ENCODE results near the gene DHX16.

Gene DHX16

DNA sequence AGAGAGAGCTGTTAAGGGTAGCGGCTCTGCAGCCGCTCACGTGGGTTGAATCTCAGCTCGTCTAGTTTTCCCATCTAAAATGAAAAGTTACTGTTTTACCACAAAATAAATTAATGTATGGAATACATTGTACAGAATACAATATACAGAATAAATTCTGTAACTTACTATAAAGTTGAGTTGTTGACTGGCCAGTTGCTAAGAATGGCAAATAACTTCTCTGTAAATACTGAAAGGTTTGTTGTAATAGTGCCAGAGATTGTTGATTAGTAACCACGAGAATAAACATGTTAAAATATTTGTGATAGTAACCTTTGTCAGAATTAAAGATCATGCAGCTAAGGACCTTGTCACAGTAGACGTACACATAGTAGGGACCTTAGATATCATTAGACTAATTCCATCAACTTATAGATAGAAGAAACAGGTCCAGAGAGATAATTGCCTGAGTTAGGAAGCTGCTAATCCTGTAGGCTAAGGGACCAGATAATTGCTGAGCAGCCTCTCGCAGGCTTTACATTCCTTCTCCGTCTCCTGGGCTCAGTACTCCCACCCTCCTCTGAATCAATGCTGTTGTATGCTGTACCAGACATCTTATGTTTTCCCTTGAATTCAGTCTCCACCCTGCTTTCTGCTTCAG, 18.5 kb upstream of the DHX16 start:
- Histone ChIP-seq H3K9me3 (ENCODE audit: control insufficient read depth, insufficient read depth, low read length) (no peaks in the 10 kb centered on the region), H3K9ac (ENCODE audit: low read depth, low read length) (no peak overlapping the region), H3K4me3 (ENCODE audit: low read depth, low read length) (peak overlapping the region; percentile 84), H3K36me3 (ENCODE audit: control insufficient read depth, insufficient read depth, low read length) (no peaks in the 10 kb centered on the region; the same call in 1 of the 2 replicates), H3K27me3 (ENCODE audit: control insufficient read depth, insufficient read depth, low read length) (no peaks in the 10 kb centered on the region), H3K27ac (ENCODE audit: low read depth, low read length) (peak overlapping the region; percentile 94), H3K4me1 (ENCODE audit: control insufficient read depth, insufficient read depth, low read length) (peaks cover 19% of the 10 kb centered on the region)

DNA sequence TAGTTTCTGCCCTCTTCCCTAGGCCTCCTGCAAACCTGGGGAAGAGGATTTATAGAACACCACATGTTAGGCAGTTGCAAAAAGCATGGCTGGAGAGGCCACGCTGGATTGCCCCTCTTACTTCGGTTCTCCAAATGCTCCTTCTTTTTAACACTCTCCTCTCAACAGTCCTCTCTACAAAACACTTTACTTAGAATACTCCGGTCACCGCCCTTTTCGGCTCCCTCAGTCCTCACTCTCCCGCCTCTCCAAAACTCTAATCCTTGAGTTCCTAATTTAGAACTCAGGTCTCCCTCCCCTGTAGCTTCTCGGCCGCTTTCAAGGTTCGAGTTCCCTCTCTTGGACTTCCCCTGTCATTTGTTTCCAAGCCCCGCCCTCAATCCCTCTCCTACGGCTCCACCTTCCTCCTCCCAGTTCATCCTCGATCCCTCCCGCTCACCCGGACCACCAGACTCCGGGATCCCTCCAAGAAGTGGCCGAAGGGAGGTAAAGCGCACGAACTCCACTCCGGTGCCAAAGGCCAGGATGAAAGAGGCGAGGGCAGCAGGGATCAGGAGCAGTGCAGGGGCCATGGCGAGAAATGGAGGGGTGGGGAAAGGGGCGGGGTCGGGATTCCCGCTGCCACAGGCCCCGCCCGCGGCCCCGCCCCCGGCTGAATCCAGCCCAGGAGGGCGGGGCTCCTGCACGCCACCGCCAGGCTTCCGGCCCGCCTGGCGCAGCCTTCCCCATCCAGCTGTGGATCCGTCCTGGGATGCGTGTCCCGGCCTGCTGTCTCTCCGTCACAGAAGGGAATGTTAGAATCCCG, 17.8 kb upstream of the DHX16 start, which contains the start of gene NRM:
NRM (minus strand) TSS at position 582 of the 805 bp plus-strand sequence; CDS start at position 572, 10 bp downstream.
- H3K4me3 ChIP-seq (ENCODE audit: low read depth, low read length): peak within 1 kb of the TSS; percentile 84
- no peaks in the 10 kb centered on the region; the same call in 1 of the 2 replicates for H3K36me3 ChIP-seq (ENCODE audit: control insufficient read depth, insufficient read depth, low read length)
- H3K9ac ChIP-seq (ENCODE audit: low read depth, low read length): peak within 1 kb of the TSS; percentile 27; the same call in 1 of the 2 replicates
- H3K4me1 ChIP-seq (ENCODE audit: control insufficient read depth, insufficient read depth, low read length): peaks cover 23% of the 10 kb centered on the region
- H3K9me3 ChIP-seq (ENCODE audit: control insufficient read depth, insufficient read depth, low read length): no peaks in the 10 kb centered on the region
- H3K27me3 ChIP-seq (ENCODE audit: control insufficient read depth, insufficient read depth, low read length): no peaks in the 10 kb centered on the region
- peak within 1 kb of the TSS; percentile 94 for H3K27ac ChIP-seq (ENCODE audit: low read depth, low read length)

DNA sequence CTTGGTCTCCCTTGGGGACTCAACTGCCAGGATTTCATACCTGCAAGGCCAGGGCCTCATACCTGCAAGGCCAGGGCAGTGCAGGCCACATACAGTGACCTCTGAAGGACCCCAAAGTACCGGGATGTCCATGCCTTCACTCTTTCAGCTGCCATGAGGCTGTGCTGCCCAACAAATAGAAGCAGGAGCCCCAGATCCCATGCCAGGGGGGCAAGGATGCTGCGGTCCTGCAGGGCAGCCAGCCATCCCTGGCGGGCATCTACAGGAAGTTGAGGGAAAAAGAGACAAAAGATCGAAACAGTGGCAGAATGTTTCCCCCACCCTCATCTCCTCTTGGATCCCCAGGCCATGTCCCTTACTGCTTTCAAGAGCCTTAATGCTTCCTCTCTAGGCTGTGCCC, 17.2 kb upstream of the DHX16 start:
- Histone ChIP-seq H3K36me3 (ENCODE audit: control insufficient read depth, insufficient read depth, low read length) (no peaks in the 10 kb centered on the region; the same call in 1 of the 2 replicates), H3K27ac (ENCODE audit: low read depth, low read length) (peak overlapping the region; percentile 94), H3K4me3 (ENCODE audit: low read depth, low read length) (peak overlapping the region; percentile 84), H3K9me3 (ENCODE audit: control insufficient read depth, insufficient read depth, low read length) (no peaks in the 10 kb centered on the region), H3K4me1 (ENCODE audit: control insufficient read depth, insufficient read depth, low read length) (peaks cover 23% of the 10 kb centered on the region), H3K9ac (ENCODE audit: low read depth, low read length) (peak overlapping the region; percentile 27; the same call in 1 of the 2 replicates), H3K27me3 (ENCODE audit: control insufficient read depth, insufficient read depth, low read length) (no peaks in the 10 kb centered on the region)

DNA sequence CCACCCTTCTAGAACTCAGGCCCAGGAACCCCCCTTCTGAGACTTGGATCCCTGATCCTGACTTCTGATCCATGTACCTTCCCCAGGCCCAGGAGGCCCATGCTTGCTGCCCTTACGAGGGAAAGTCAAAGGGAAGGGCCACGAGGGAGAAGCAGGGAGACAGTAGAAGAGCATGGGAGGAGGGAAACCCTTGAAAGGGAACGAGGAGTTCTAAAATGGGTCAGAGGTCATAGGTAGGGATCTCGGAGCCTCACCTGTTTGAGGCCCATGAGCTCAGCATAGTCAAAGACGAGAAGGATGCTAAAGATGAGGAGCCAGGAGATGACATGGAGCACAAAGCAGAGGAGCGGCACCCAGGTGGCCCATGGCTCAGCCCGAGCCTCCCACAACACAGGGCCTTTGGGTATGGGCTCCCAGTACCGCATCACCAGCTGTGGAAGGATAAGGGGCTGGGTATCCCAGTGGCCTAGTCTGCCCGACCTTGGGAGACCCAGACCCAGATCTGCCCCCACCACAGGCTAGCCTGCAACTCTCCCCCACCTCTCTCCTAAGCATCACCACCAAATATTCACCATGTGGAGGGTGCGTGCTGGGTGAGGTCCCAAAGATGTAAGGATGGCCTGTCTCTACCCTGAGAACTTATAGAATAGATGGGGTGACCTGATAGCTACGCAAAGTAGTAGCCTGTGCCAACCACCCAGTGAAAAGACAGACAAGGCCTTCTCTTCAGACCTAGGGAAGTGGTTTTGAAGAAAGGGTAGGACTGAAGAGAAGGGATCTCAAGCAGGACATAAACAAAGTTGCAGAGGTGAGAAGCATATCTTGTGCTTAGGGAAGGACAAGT, 16.4 kb upstream of the DHX16 start:
- no peak overlapping the region for H3K4me3 ChIP-seq (ENCODE audit: low read depth, low read length)
- no peaks in the 10 kb centered on the region for H3K9me3 ChIP-seq (ENCODE audit: control insufficient read depth, insufficient read depth, low read length)
- no peaks in the 10 kb centered on the region; the same call in 1 of the 2 replicates for H3K36me3 ChIP-seq (ENCODE audit: control insufficient read depth, insufficient read depth, low read length)
- no peak overlapping the region for H3K27ac ChIP-seq (ENCODE audit: low read depth, low read length)
- H3K4me1 ChIP-seq (ENCODE audit: control insufficient read depth, insufficient read depth, low read length): peaks cover 24% of the 10 kb centered on the region
- H3K27me3 ChIP-seq (ENCODE audit: control insufficient read depth, insufficient read depth, low read length): no peaks in the 10 kb centered on the region
- no peak overlapping the region for H3K9ac ChIP-seq (ENCODE audit: low read depth, low read length)

DNA sequence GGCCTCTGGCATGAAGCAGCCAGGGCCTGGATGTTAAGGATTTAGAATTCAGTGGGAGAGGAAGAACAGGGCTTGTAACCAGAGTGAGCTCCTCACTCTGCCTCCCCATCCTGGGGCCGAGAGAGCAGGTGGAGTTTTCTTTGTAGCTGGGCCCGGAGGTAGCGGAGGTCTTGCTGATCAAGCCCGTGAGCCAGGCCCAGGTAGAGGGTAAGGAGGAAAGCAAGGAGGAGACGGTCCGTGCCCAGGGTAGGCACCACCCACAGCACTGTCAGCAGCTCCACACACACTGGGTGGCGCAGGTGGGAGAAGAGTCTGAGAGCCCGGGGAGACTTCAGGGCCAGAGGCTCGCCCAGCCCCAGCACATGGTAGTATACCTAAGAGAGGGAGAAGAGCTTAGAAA, 15.8 kb upstream of the DHX16 start:
- peaks cover 29% of the 10 kb centered on the region for H3K4me1 ChIP-seq (ENCODE audit: control insufficient read depth, insufficient read depth, low read length)
- H3K27ac ChIP-seq (ENCODE audit: low read depth, low read length): no peak overlapping the region
- no peak overlapping the region for H3K9ac ChIP-seq (ENCODE audit: low read depth, low read length)
- no peaks in the 10 kb centered on the region for H3K9me3 ChIP-seq (ENCODE audit: control insufficient read depth, insufficient read depth, low read length)
- H3K36me3 ChIP-seq (ENCODE audit: control insufficient read depth, insufficient read depth, low read length): no peaks in the 10 kb centered on the region; the same call in 1 of the 2 replicates
- H3K4me3 ChIP-seq (ENCODE audit: low read depth, low read length): no peak overlapping the region
- H3K27me3 ChIP-seq (ENCODE audit: control insufficient read depth, insufficient read depth, low read length): no peaks in the 10 kb centered on the region

DNA sequence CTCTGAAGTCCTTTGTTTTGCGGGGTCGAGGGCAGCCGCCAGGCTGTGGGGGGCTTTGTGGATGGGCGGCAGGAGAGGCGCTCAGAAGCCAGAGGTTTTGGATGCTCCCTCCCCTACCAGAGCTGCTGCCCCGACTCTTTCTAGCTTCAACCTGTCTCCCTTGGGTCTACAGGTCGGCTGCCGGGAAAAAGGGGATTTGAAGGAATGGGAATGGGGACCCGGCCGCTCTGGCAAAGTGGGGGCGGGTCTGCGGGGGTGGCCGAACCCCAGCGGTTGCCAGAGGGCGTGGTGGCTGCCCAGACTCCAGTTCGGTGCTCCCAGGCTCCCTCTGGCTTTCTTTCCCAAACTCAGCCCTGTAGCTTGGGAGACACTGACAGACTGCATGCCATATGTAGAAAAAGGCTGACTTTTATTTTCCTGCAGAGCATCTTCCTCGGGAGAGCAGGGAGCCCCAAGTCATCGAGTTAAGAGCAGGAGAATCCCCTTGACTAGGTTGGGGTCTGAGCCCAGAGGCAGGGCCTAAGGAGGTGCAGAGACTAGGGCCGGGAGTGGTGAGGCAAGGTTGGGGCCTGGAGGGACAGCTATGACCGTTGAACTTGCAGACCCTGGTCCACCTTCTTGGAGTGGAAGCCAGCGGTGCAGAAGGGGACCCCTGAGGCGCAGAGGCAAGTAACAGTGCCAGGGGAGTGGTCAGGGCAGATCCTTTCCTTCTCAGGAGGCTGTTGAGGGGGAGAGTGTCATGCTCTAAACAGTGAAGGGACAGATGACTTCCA, 15.0 kb upstream of the DHX16 start:
- peaks cover 36% of the 10 kb centered on the region for H3K4me1 ChIP-seq (ENCODE audit: control insufficient read depth, insufficient read depth, low read length)
- H3K9me3 ChIP-seq (ENCODE audit: control insufficient read depth, insufficient read depth, low read length): no peaks in the 10 kb centered on the region
- H3K27me3 ChIP-seq (ENCODE audit: control insufficient read depth, insufficient read depth, low read length): no peaks in the 10 kb centered on the region
- peak overlapping the region; percentile 45; the same call in 1 of the 2 replicates for H3K9ac ChIP-seq (ENCODE audit: low read depth, low read length)
- H3K36me3 ChIP-seq (ENCODE audit: control insufficient read depth, insufficient read depth, low read length): no peaks in the 10 kb centered on the region; the same call in 1 of the 2 replicates
- peak overlapping the region; percentile 84 for H3K27ac ChIP-seq (ENCODE audit: low read depth, low read length)
- H3K4me3 ChIP-seq (ENCODE audit: low read depth, low read length): peak overlapping the region; percentile 92

DNA sequence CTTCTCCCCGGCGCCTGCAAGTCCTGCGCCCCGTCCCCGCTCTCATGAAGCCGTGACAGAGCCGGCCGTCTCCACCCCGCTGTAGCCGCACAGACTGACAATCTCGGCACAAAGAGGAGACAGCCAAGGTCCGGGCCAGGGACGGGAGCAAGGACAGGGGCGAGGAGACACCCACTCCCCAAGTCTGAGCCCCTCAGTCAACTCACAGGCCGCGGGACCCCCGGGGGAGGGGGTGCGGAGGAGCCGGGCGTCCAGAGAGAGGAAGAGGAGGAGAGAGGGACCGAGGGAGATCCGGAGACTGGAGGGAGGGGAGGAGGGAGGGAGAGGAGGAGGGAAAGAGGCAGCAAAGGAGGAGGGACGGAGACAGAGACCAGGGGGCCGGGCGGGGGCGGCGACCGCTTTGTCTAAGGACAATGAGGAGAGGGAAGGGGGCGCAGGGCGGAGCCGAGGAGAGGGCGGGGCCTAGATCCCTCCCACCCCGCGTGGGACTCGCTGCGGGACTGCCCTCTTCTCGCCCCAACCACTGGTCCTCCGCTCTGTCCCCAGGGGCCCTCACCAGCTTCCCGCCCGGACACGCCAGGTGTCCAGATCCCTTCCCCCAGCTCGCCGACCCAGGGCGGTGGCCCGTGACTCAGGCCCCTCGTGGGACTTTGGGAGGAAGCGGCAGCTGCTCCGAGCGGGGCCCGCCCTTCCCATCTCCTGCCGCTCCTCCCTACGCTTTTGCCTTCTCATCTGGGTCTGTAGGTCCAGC, 14.3 kb upstream of the DHX16 start:
- Histone ChIP-seq H3K9ac (ENCODE audit: low read depth, low read length) (peak overlapping the region; percentile 45; the same call in 1 of the 2 replicates), H3K4me1 (ENCODE audit: control insufficient read depth, insufficient read depth, low read length) (peaks cover 43% of the 10 kb centered on the region), H3K4me3 (ENCODE audit: low read depth, low read length) (peak overlapping the region; percentile 92), H3K27ac (ENCODE audit: low read depth, low read length) (peak overlapping the region; percentile 84), H3K36me3 (ENCODE audit: control insufficient read depth, insufficient read depth, low read length) (no peaks in the 10 kb centered on the region; the same call in 1 of the 2 replicates), H3K27me3 (ENCODE audit: control insufficient read depth, insufficient read depth, low read length) (no peaks in the 10 kb centered on the region), H3K9me3 (ENCODE audit: control insufficient read depth, insufficient read depth, low read length) (no peaks in the 10 kb centered on the region)

DNA sequence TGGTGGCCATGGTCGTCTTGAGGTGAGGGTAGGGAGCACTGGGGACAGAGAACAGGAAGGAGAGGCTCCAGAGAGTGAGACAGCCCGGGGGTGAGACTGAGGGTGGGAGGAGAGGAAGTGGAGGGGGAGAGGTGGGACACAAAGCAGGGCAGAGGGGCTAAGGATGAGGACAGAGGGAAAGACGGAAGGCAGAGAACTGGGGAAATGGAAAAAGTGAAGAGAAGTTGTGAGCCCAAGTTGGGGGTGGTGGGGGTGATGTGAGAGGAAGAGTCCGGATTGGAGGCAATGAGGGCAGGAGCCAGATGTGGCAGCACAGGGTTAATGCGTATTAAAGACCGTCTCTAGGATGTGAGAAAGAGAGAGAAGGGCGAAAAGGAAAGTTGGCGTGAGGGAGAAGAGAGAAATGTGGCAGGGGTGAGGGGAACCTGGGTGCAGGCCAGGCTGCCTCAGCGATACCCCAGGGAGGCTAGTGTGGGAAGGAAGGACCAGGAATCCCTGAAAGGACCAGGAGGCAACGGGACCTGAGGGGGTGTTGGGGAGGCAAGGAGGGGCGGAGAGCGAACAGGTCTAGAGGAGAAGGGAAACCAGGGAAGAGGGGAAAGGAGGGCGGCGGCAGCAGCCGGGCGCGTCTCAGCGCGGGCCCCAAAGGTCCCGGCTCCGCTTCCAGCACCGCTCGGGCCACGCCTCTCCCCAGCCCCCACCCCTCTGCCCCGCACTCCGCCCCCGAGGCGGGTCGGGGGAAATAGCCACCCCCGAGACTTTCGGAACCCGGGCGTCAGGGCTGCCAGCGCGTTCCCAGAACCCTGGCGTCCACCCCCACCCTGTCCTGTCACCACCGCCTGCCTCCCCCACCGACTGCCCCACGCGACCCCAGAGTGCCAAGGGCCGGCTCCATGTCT, 13.5 kb upstream of the DHX16 start, which contains the start of gene PPP1R18:
PPP1R18 (minus strand) TSS at position 637 of the 899 bp plus-strand sequence; CDS start at position 10, 627 bp downstream.
- Histone ChIP-seq H3K36me3 (ENCODE audit: control insufficient read depth, insufficient read depth, low read length) (no peaks in the 10 kb centered on the region; the same call in 1 of the 2 replicates), H3K9ac (ENCODE audit: low read depth, low read length) (peak within 1 kb of the TSS; percentile 45; the same call in 1 of the 2 replicates), H3K4me3 (ENCODE audit: low read depth, low read length) (peak within 1 kb of the TSS; percentile 92), H3K27me3 (ENCODE audit: control insufficient read depth, insufficient read depth, low read length) (no peaks in the 10 kb centered on the region), H3K9me3 (ENCODE audit: control insufficient read depth, insufficient read depth, low read length) (no peaks in the 10 kb centered on the region), H3K4me1 (ENCODE audit: control insufficient read depth, insufficient read depth, low read length) (peaks cover 43% of the 10 kb centered on the region), H3K27ac (ENCODE audit: low read depth, low read length) (peak within 1 kb of the TSS; percentile 84)
